COR-L47 (cell line): ENCODE measurements around the gene DGKH.
A peak's percentile ranks its signal among the peaks of the same experiment; 100 is the strongest.

Experiments
- DNase-seq: peaks from one replicate; lab custom pipeline; 2025; lab: John Stamatoyannopoulos, UW

Gene DGKH

GRCh38 chr13:42275506-42275905, 227.1 kb downstream of the DGKH start:
- no peak for DNase-seq

- DNase-seq = no peak
Measured at GRCh38 chr13:42276683-42277082, 228.2 kb downstream of the DGKH start.

GRCh38 chr13:42277618-42278276, 229.3 kb downstream of the DGKH start:
- DNase-seq = no peak

GRCh38 chr13:42279080-42279479, 230.6 kb downstream of the DGKH start:
- DNase-seq = no peak

- DNase-seq = no peak
Measured at GRCh38 chr13:42279986-42280385, 231.5 kb downstream of the DGKH start.

- no peak for DNase-seq
Measured at GRCh38 chr13:42280537-42280936, 232.1 kb downstream of the DGKH start.

- DNase-seq = peak; percentile 54
Measured at GRCh38 chr13:42283574-42283973, 235.1 kb downstream of the DGKH start.

GRCh38 chr13:42284068-42284467, 235.6 kb downstream of the DGKH start:
- DNase-seq = no peak
